Parathyroid adenoma (tissue), 2 donors: ENCODE data around the gene TNFRSF21.

ENCODE experiments used
- H2AFZ ChIP-seq: fragments of 300-600 bp; sonication (generic); one replicate; pipeline ENCODE4 v1.7.0; 2017; ENCODE audit warnings: antibody characterized with exemption, mild to moderate bottlenecking
- H3K27ac ChIP-seq: fragments of 300-600 bp; sonication (generic); one replicate; pipeline ENCODE4 v1.7.0; 2017
- H3K27me3 ChIP-seq: fragments of 300-600 bp; sonication (generic); one replicate; pipeline ENCODE4 v1.7.0; 2017; ENCODE audit warnings: low read length; ENCODE audit not compliant: control insufficient read depth, insufficient read depth
- H3K36me3 ChIP-seq: fragments of 300-600 bp; sonication (generic); one replicate; pipeline ENCODE4 v1.7.0; 2017; ENCODE audit warnings: low read length; ENCODE audit not compliant: control insufficient read depth, insufficient read depth
- H3K4me1 ChIP-seq: fragments of 300-600 bp; sonication (generic); one replicate; pipeline ENCODE4 v1.7.0; 2017; ENCODE audit warnings: control low read depth
- H3K4me2 ChIP-seq: fragments of 300-600 bp; sonication (generic); one replicate; pipeline ENCODE4 v1.7.0; 2017; ENCODE audit warnings: low read length
- H3K4me3 ChIP-seq: fragments of 300-600 bp; sonication (generic); one replicate; pipeline ENCODE4 v1.7.0; 2017; ENCODE audit warnings: low read depth, low read length
- H3K79me2 ChIP-seq: fragments of 300-600 bp; sonication (generic); one replicate; pipeline ENCODE4 v1.7.0; 2017; ENCODE audit warnings: control low read depth
- H3K9ac ChIP-seq: fragments of 300-600 bp; sonication (generic); one replicate; pipeline ENCODE4 v1.7.0; 2017; ENCODE audit warnings: mild to moderate bottlenecking
- H3K9me3 ChIP-seq: fragments of 300-600 bp; sonication (generic); one replicate; pipeline ENCODE4 v1.7.0; 2017; ENCODE audit warnings: low read length; ENCODE audit not compliant: control insufficient read depth
- TF ChIP-seq, protein P1 (sequence below): fragments of 300-600 bp; sonication (generic); IDR thresholded peaks from one replicate; pipeline ENCODE4 v1.7.0; 2017; ENCODE audit warnings: antibody characterized with exemption, mild to moderate bottlenecking
- donor health status: primary hyperparathyroidism.

Gene TNFRSF21

DNA sequence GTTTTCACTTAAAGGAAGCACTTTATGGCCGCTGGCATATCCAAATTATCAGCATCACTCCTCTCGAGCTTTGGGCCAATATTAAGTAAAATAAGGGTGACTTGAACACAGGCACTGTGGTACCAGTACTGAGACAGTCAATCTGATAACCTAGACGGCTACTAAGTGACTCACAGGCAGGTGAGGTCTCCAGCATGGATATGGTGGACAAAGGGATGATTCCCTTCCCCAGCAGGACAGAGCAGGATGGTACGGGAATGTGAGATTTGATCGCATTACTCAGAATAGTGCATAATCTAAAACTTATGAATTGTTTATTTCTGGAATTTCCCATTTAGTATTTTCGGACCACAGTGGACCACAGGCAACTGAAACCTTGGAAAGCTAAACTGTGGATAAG is 55.7 kb downstream of the TNFRSF21 start:
- no peak overlapping the region for H3K27ac ChIP-seq
- no peaks in the 10 kb centered on the region for H3K27me3 ChIP-seq
- no peaks in the 10 kb centered on the region for H3K79me2 ChIP-seq
- TF ChIP-seq, protein P1, sequence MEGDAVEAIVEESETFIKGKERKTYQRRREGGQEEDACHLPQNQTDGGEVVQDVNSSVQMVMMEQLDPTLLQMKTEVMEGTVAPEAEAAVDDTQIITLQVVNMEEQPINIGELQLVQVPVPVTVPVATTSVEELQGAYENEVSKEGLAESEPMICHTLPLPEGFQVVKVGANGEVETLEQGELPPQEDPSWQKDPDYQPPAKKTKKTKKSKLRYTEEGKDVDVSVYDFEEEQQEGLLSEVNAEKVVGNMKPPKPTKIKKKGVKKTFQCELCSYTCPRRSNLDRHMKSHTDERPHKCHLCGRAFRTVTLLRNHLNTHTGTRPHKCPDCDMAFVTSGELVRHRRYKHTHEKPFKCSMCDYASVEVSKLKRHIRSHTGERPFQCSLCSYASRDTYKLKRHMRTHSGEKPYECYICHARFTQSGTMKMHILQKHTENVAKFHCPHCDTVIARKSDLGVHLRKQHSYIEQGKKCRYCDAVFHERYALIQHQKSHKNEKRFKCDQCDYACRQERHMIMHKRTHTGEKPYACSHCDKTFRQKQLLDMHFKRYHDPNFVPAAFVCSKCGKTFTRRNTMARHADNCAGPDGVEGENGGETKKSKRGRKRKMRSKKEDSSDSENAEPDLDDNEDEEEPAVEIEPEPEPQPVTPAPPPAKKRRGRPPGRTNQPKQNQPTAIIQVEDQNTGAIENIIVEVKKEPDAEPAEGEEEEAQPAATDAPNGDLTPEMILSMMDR, result no peak
- no peak overlapping the region for H3K9ac ChIP-seq
- H3K9me3 ChIP-seq, result no peaks in the 10 kb centered on the region
- H3K4me3 ChIP-seq, result no peak overlapping the region
- H3K4me2 ChIP-seq, result no peak overlapping the region
- no peak overlapping the region for H2AFZ ChIP-seq
- H3K36me3 ChIP-seq, result no peaks in the 10 kb centered on the region
- H3K4me1 ChIP-seq, result no peaks in the 10 kb centered on the region

DNA sequence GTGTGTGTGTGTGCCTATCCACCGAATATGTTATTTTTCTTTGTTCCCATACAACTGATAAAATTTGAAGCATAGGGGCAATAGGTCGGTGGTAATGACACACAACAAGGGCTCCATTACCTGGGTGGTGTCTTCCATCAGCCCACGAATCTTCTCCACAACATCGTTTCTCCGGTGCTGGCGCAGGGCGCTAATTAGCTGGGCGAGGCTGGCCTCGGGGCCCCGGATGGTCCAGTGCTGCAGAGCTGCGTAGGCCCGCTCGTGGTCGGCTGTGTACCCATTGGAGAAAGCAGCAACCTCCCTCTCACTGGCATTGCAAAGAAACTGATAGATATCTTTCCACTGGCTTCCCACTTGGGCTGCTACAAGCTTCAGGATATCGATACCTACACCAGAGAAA is 56.6 kb downstream of the TNFRSF21 start:
- Histone ChIP-seq H3K79me2 (no peaks in the 10 kb centered on the region), H3K4me2 (no peak overlapping the region), H3K9me3 (no peaks in the 10 kb centered on the region), H2AFZ (no peak overlapping the region), H3K9ac (no peak overlapping the region), H3K36me3 (no peaks in the 10 kb centered on the region), H3K27me3 (no peaks in the 10 kb centered on the region), H3K27ac (no peak overlapping the region), H3K4me1 (peaks cover 5% of the 10 kb centered on the region), H3K4me3 (no peak overlapping the region)
- TF ChIP-seq, protein P1, result no peak

DNA sequence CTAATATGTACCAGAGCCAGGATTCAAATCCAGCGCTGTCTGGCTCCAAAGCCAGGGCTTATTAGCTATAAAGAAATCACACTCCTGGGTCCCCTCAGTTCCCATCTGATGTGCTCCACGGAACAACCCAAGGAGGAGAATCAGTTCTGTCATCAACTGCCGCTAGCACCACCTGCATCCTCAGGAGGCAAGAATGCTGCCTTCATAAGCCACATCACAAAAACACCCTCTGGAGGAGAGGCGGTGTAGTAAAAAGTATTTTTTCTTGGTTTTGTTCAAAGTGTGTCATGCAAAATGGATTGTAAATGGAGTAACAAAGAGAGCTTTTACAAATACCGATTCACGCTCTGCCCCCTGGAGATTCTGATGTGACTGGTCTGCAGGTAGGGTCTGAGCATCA is 57.1 kb downstream of the TNFRSF21 start:
- peaks cover 9% of the 10 kb centered on the region for H3K4me1 ChIP-seq
- no peak overlapping the region for H3K27ac ChIP-seq
- H3K9ac ChIP-seq, result no peak overlapping the region
- no peaks in the 10 kb centered on the region for H3K27me3 ChIP-seq
- no peaks in the 10 kb centered on the region for H3K9me3 ChIP-seq
- no peak overlapping the region for H3K4me3 ChIP-seq
- TF ChIP-seq, protein P1, result no peak
- no peaks in the 10 kb centered on the region for H3K79me2 ChIP-seq
- no peak overlapping the region for H3K4me2 ChIP-seq
- H3K36me3 ChIP-seq, result no peaks in the 10 kb centered on the region
- no peak overlapping the region for H2AFZ ChIP-seq

DNA sequence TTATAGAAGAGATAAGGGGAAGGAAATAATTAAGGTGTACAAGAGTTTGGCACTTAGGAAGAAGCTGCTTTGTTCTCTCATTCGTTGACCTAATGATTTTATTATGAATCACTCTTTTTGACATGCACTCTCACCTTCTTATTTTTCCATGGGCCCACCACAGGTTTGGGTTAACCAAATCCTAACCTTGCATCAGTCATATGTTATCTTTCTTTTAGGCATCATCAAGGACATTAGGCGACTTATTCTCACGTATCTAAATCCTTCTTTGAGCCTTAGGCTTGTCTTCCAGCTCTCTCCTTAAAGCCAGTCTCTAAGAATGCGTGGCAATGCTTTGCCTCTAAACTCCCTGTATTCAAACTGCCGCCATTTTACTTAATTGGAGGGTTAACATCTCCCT is 58.3 kb downstream of the TNFRSF21 start:
- H2AFZ ChIP-seq, result no peak overlapping the region
- no peak overlapping the region for H3K4me3 ChIP-seq
- H3K27me3 ChIP-seq, result no peaks in the 10 kb centered on the region
- H3K27ac ChIP-seq, result no peak overlapping the region
- TF ChIP-seq, protein P1, result no peak
- peaks cover 17% of the 10 kb centered on the region for H3K4me1 ChIP-seq
- H3K4me2 ChIP-seq, result no peak overlapping the region
- H3K9ac ChIP-seq, result no peak overlapping the region
- no peaks in the 10 kb centered on the region for H3K36me3 ChIP-seq
- no peaks in the 10 kb centered on the region for H3K79me2 ChIP-seq
- no peaks in the 10 kb centered on the region for H3K9me3 ChIP-seq

DNA sequence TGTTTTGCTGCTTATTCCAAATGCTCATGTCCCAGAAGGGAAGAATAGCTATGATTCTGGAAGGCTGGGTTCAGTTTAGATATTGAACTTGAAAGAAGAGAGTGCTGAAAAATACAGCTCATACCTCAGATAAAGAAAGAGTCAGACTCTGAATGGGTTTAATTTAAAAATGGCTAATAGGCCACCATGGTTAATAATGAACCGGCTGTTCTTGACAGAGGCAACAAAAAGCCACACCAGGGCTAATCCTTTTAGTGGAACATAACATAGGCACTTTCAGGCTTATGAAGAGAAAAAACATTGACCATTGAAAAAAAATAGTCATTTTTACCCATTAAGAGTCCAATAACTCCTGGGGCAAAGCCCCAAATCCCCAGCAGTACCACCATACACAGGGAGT is 59.4 kb downstream of the TNFRSF21 start:
- Histone ChIP-seq H3K27me3 (no peaks in the 10 kb centered on the region), H2AFZ (no peak overlapping the region), H3K4me2 (no peak overlapping the region), H3K9me3 (no peaks in the 10 kb centered on the region), H3K9ac (no peak overlapping the region), H3K4me3 (no peak overlapping the region), H3K27ac (no peak overlapping the region), H3K79me2 (no peaks in the 10 kb centered on the region), H3K36me3 (no peaks in the 10 kb centered on the region), H3K4me1 (peaks cover 19% of the 10 kb centered on the region)
- TF ChIP-seq, protein P1, result no peak
